OCI-LY7 (cell line): ENCODE data around the gene CD28.

Experiments
- EZH2phosphoT487 ChIP-seq: fragments of 200-600 bp; sonication (generic); IDR thresholded peaks from 2 replicates; pipeline ENCODE4 v1.6.1; 2018; ENCODE audit warnings: low read depth, borderline replicate concordance, mild to moderate bottlenecking, mixed run types, antibody characterized with exemption, low read length, moderate library complexity, mixed read lengths
- TF ChIP-seq, protein P1 (sequence below): fragments of 200-600 bp; sonication (generic); conservative IDR thresholded peaks from 2 replicates; pipeline ENCODE4 v1.5.1; 2014; ENCODE audit warnings: mild to moderate bottlenecking, antibody characterized with exemption, low read length, moderate library complexity, mixed read lengths

DNA sequence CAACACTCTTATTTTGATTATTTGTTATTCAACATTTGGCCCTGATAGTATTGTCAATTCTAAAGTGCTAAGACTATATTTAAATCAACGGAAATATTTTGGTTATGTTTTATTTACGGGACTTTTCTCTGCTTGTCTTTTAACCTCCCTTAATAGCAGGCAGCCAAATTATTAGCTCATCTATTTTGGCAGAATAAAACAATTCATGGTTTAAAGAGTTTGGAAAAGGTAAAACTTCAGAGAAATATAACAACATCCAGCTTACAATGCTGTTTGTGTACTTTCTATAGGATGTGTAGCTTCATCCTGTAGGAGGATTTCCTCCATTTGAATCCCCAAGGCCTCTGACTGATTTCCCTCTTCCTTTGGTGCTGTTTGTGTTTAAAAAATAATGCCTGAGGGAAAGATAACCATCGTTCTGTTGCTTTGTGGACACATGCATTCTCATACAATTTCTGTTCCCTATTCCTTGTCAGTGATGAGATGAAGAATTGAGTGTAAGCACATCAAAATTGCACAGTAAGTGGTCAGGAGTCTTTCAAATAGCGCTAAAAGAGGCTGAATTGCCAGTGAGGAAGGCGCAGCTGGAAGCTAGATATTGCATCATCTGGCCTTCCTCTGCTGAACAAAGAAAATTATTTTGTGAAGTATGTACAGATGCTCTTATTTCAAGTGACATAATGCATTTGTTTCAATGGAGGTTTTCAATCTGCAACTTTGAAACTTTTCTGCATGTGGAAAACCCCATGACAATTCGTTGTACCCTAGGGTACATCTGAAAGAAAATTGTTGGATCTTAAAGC is 80.3 kb downstream of the CD28 start:
- TF ChIP-seq, protein P1, sequence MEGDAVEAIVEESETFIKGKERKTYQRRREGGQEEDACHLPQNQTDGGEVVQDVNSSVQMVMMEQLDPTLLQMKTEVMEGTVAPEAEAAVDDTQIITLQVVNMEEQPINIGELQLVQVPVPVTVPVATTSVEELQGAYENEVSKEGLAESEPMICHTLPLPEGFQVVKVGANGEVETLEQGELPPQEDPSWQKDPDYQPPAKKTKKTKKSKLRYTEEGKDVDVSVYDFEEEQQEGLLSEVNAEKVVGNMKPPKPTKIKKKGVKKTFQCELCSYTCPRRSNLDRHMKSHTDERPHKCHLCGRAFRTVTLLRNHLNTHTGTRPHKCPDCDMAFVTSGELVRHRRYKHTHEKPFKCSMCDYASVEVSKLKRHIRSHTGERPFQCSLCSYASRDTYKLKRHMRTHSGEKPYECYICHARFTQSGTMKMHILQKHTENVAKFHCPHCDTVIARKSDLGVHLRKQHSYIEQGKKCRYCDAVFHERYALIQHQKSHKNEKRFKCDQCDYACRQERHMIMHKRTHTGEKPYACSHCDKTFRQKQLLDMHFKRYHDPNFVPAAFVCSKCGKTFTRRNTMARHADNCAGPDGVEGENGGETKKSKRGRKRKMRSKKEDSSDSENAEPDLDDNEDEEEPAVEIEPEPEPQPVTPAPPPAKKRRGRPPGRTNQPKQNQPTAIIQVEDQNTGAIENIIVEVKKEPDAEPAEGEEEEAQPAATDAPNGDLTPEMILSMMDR, result no peak
- TF ChIP-seq EZH2phosphoT487, result no peak
